HG03135 (cell line): ENCODE measurements around the gene GLT8D2.

Source experiments
- ATAC-seq: cut with Tn5 transposase; IDR thresholded peaks from one replicate; pipeline ENCODE4 v1.9.1; 2021; ENCODE audit warnings: mild to moderate bottlenecking, moderate library complexity; ENCODE audit not compliant: unreplicated experiment

GLT8D2 gene

GRCh38 chr12:103955811-103956508, 94.0 kb downstream of the GLT8D2 start:
- no peak for ATAC-seq

DNA sequence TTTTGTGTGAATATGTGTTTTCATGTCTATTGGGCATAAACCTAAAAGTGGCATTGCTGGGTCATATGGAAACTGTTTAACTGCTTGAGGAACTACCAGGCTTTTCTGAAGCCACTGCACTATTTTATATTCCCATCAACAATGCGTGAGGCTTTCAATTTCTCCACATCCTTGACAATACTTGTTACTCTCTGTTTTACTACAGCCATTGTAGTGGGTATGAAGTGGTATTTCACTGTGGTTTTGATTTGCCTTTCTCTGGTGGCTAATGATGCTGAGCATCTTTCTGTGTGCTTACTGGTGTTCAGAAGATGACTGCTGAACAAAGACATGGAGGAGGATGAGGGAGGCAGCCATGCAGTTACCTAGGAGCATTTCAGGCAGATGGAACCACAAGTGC, 97.5 kb downstream of the GLT8D2 start:
- ATAC-seq: no peak

- ATAC-seq: no peak
These were observed 101.1 kb downstream of the GLT8D2 start for GRCh38 chr12:103948746-103949406.

- ATAC-seq: no peak
These were observed 102.0 kb downstream of the GLT8D2 start for GRCh38 chr12:103947871-103948555.

DNA sequence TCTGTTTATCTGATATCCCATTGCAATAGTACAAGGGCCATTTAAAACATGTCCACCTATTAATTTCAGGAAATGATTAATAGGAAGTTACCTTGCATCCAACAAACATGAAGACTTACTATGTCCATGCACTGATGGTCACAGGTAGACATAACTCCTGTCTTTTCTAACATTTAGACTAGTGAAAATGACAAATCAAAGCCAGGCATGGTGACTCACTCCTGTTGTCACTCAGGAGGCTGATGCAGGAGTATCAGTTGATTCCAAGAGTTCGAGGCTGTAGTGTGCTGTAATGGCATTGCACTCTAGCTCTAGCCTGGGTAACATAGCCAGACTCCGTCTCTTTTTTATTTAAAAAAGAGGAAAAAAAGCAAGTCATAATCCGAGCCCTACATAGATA, 105.0 kb downstream of the GLT8D2 start:
- ATAC-seq: no peak
